Cardiac muscle cell (in vitro differentiated cells and primary cell): ENCODE measurements around the gene MORF4L1. TPM values are rescaled to one million over a fixed set of nuclear protein-coding genes. Genes with fewer than 3 reads are reported as not detected.
A peak's percentile ranks its signal among the peaks of the same experiment; 100 is the strongest.
"Not testable (repeated sequence)": the region's sequence is repeated elsewhere in the genome, so short reads cannot be mapped to it uniquely, and the experiment has no call there.

ENCODE experiments used
- DNase-seq, 2 donors: peaks; one replicate each; pipeline versions ENCODE4 v3.0.0 to v3.0.0-alpha.2; 2010 to 2017; ENCODE audit warnings: low read depth in 1 of 2, low spot score in 1 of 2
- H3K27ac ChIP-seq: fragments of 200-600 bp; sonication (generic); 2 replicates; pipeline ENCODE4 v1.5.1; 2016
- H3K27me3 ChIP-seq: fragments of 200-600 bp; sonication (generic); 2 replicates; pipeline ENCODE4 v1.6.0; 2016; ENCODE audit warnings: control low read depth
- H3K36me3 ChIP-seq: fragments of 200-600 bp; sonication (generic); 2 replicates; pipeline ENCODE4 v1.5.1; 2016; ENCODE audit warnings: control low read depth
- H3K4me1 ChIP-seq: fragments of 200-600 bp; sonication (generic); 2 replicates; pipeline ENCODE4 v1.8.1; 2017; ENCODE audit warnings: low read depth, mild to moderate bottlenecking, mixed run types
- H3K4me3 ChIP-seq: fragments of 200-600 bp; sonication (generic); 2 replicates; pipeline ENCODE4 v1.5.1; 2016; ENCODE audit warnings: mild to moderate bottlenecking
- H3K9me3 ChIP-seq: fragments of 200-600 bp; sonication (generic); 2 replicates; pipeline ENCODE4 v1.5.1; 2017; ENCODE audit warnings: low read depth, mild to moderate bottlenecking, control low read depth
- CTCF ChIP-seq: IDR thresholded peaks from 2 replicates; pipeline ENCODE4 v1.5.1; 2012; ENCODE audit warnings: low read depth, mild to moderate bottlenecking, low read length
- polyA plus RNA-seq: library from polyadenylated mRNA; unstranded; fragments of >200 nt; fragmentation: Nextera tagmentation; extraction: Ambion mirVana; gene quantifications from 2 replicates; pipeline ENCODE4 v1.2.1, GENCODE V29; 2016
- total RNA-seq: library from RNA; depleted of rRNA; stranded (reverse); fragments of >200 nt; gene quantifications from 2 replicates; pipeline ENCODE4 v1.2.3, GENCODE V29; 2016

Gene MORF4L1
- total and polyA plus RNA-seq, 2 experiments from 2014 or later, result 625 to 760 TPM

DNA sequence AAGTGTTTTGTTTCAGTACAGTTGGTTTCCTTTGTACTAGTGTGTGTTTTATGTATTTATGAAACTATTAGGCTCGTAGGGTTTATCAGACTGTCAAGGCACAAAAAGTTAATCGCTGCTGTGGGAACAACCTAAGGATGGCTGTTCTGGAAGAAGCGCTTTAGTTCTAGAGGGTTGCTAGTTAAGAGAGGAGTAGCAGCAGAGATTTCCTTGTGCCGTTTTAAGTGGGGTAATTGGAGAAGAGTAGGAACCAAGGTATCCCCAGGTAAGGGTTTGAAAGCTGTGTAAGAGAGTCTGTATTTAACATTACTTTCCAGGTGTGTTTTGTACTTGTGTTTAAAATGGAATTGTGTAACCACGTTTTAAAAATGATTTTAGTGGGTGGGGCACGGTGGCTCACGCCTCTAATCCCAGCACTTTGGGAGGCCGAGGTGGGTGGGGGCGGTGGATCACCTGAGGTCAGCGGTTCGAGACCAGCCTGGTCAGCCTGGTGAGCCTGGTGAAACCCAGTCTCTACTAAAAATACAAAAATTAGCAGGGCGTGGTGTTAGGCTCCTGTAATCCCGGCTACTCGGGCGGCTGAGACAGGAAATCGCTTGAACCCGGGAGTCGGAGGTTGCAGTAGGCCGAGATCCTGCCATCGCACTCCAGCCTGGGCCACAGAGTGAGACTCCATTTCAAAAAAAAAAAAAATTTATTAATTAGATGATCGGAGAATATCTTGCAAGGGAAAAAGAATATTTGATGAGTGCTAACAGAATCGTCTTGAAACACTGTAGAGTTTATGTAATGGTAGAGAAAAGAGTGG is 2.6 kb downstream of the MORF4L1 start:
- Histone ChIP-seq H3K4me3 (peak overlapping the region; percentile 66), H3K27ac (peak overlapping the region; percentile 5), H3K4me1 (peaks cover 36% of the 10 kb centered on the region), H3K36me3 (peaks cover 2% of the 10 kb centered on the region), H3K27me3 (no peaks in the 10 kb centered on the region), H3K9me3 (no peaks in the 10 kb centered on the region)
- no peak for DNase-seq
- no peak for TF ChIP-seq CTCF

GRCh38 chr15:78876954-78877353 is 4.3 kb downstream of the MORF4L1 start:
- peaks cover 36% of the 10 kb centered on the region for H3K4me1 ChIP-seq
- H3K4me3 ChIP-seq, H3K27me3 ChIP-seq, H3K9me3 ChIP-seq, DNase-seq: not testable (repeated sequence)
- peaks cover 16% of the 10 kb centered on the region for H3K36me3 ChIP-seq
- H3K27ac ChIP-seq, result peak overlapping the region; percentile 8

DNA sequence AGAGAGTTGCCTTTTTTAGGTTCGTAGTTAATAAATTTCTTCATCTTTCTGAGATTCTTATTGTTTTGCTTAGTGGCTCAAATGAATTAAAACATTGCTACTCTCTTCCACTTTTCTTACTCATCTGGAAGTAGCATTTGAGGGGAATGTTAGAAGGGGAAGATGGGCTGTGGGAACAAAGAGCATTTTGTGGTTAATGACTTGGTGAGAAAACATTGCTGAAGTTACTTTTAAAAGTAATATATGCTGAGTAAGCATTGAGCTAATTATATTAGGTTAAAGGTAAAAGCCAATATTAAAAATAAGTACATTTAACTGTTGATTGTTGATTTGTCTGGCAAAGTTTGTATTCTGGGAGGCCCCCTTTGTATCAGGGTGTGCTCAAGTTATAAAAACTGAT is 5.7 kb downstream of the MORF4L1 start:
- H3K27me3 ChIP-seq, result no peaks in the 10 kb centered on the region
- peak overlapping the region; percentile 22 for H3K27ac ChIP-seq
- H3K36me3 ChIP-seq, result peaks cover 24% of the 10 kb centered on the region
- peaks cover 36% of the 10 kb centered on the region for H3K4me1 ChIP-seq
- no peak overlapping the region for H3K4me3 ChIP-seq
- DNase-seq, result peak in 1 of 2 donors; percentile 53
- H3K9me3 ChIP-seq, result no peaks in the 10 kb centered on the region
- no peak for TF ChIP-seq CTCF

- Histone ChIP-seq H3K36me3 (peaks cover 26% of the 10 kb centered on the region), H3K27ac (peak overlapping the region; percentile 24), H3K27me3 (no peaks in the 10 kb centered on the region), H3K9me3 (no peaks in the 10 kb centered on the region), H3K4me3 (peak overlapping the region; percentile 8), H3K4me1 (peaks cover 34% of the 10 kb centered on the region)
- TF ChIP-seq CTCF, result no peak
- DNase-seq, result peak in 1 of 2 donors; percentile 20
These were observed 7.0 kb downstream of the MORF4L1 start for GRCh38 chr15:78879517-78880241.

GRCh38 chr15:78880242-78880533 is 7.5 kb downstream of the MORF4L1 start:
- H3K36me3 ChIP-seq, result peaks cover 31% of the 10 kb centered on the region
- H3K27me3 ChIP-seq, result no peaks in the 10 kb centered on the region
- no peak overlapping the region for H3K4me3 ChIP-seq
- DNase-seq, result no peak
- H3K9me3 ChIP-seq, result no peaks in the 10 kb centered on the region
- H3K4me1 ChIP-seq, result peaks cover 29% of the 10 kb centered on the region
- no peak overlapping the region for H3K27ac ChIP-seq
- no peak for TF ChIP-seq CTCF

DNA sequence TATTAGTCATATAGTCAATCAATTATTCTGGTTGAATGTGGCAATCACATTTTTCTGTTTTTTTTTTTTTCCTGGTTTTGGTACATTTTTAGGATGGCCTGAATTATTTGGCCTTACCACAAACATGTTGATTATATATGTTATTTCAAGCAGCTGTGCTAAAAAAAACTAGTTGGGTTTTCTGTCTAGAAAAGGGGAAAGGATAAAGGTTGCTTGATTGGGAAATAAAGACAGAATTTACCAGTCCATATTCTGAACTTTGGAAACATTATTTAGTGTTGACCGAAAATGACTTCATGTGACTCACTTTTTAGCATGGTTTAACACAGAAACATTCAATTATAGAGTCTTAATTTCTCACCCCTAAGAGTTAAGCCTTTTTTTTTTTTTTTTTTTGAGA is 8.1 kb downstream of the MORF4L1 start:
- DNase-seq, result peak in 1 of 2 donors; percentile 17
- Histone ChIP-seq H3K4me1 (peaks cover 28% of the 10 kb centered on the region), H3K36me3 (peaks cover 38% of the 10 kb centered on the region), H3K4me3 (no peak overlapping the region), H3K27me3 (no peaks in the 10 kb centered on the region), H3K9me3 (no peaks in the 10 kb centered on the region), H3K27ac (no peak overlapping the region)
- no peak for TF ChIP-seq CTCF
